Hematopoietic multipotent progenitor cell treated with erythropoietin and hydrocortisone succinate and interleukin-3 and kit ligand, for 4 days (in vitro differentiated cells): Measurements from ENCODE around the gene PARD3.

Source experiments
- DNase-seq: peaks from one replicate; pipeline ENCODE4 v3.0.0-alpha.2; 2015

The PARD3 gene

GRCh38 chr10:34558093-34558583 lies 257.0 kb downstream of the PARD3 start:
- DNase-seq, result no peak

- DNase-seq, result no peak
These were observed 257.9 kb downstream of the PARD3 start for GRCh38 chr10:34557173-34557572.

GRCh38 chr10:34555653-34556052 lies 259.4 kb downstream of the PARD3 start:
- DNase-seq, result no peak

GRCh38 chr10:34553747-34554146 lies 261.3 kb downstream of the PARD3 start:
- DNase-seq, result no peak

GRCh38 chr10:34551295-34551694 lies 263.8 kb downstream of the PARD3 start:
- no peak for DNase-seq

GRCh38 chr10:34549953-34550352 lies 265.1 kb downstream of the PARD3 start:
- no peak for DNase-seq

GRCh38 chr10:34549001-34549400 lies 266.1 kb downstream of the PARD3 start:
- no peak for DNase-seq

GRCh38 chr10:34548466-34548865 lies 266.6 kb downstream of the PARD3 start:
- DNase-seq, result no peak

GRCh38 chr10:34547695-34548094 lies 267.4 kb downstream of the PARD3 start:
- no peak for DNase-seq

GRCh38 chr10:34547291-34547690 lies 267.8 kb downstream of the PARD3 start:
- no peak for DNase-seq

- no peak for DNase-seq
These were observed 270.7 kb downstream of the PARD3 start for GRCh38 chr10:34544400-34544799.

GRCh38 chr10:34543716-34544115 lies 271.4 kb downstream of the PARD3 start:
- DNase-seq, result no peak

GRCh38 chr10:34540492-34540891 lies 274.6 kb downstream of the PARD3 start:
- DNase-seq, result no peak

- no peak for DNase-seq
These were observed 275.4 kb downstream of the PARD3 start for GRCh38 chr10:34539533-34540315.

- no peak for DNase-seq
These were observed 276.7 kb downstream of the PARD3 start for GRCh38 chr10:34538281-34538829.

GRCh38 chr10:34537629-34538231 lies 277.4 kb downstream of the PARD3 start:
- DNase-seq, result no peak

- DNase-seq, result no peak
These were observed 279.2 kb downstream of the PARD3 start for GRCh38 chr10:34535872-34536271.

GRCh38 chr10:34530778-34531177 lies 284.3 kb downstream of the PARD3 start:
- DNase-seq, result no peak

GRCh38 chr10:34528320-34528719 lies 286.8 kb downstream of the PARD3 start:
- DNase-seq, result no peak

- no peak for DNase-seq
These were observed 288.1 kb downstream of the PARD3 start for GRCh38 chr10:34526758-34527730.

GRCh38 chr10:34526186-34526585 lies 288.9 kb downstream of the PARD3 start:
- DNase-seq, result no peak

- no peak for DNase-seq
These were observed 290.6 kb downstream of the PARD3 start for GRCh38 chr10:34524369-34525091.
